ENCODE measurements around the gene LCN6. TPM values are rescaled to one million over a fixed set of nuclear protein-coding genes. Genes with fewer than 3 reads are reported as not detected.

The LCN6 gene
- total and polyA plus RNA-seq, 9 of the 15 experiments (the other 6 are each of a cell fraction or from before 2014, with no cell fraction given), result 0.10 to 0.45 (median 0.37) TPM; not detected in 5

- no peak for TF ChIP-seq HDAC8 (tag; IDR thresholded peaks at IDR 0.05)
- no peak for TF ChIP-seq CEBPZ (IDR thresholded peaks at IDR 0.05; ENCODE audit: borderline replicate concordance, low read depth, low read length)
- TF ChIP-seq ZNF146 (CRISPR knock-in tag; IDR thresholded peaks at IDR 0.05; ENCODE audit: unreplicated experiment), result no peak
- TF ChIP-seq ZNF445 (CRISPR knock-in tag; IDR thresholded peaks at IDR 0.05; ENCODE audit: low read depth), result no peak
- TF ChIP-seq ZNF551 (CRISPR knock-in tag; IDR thresholded peaks at IDR 0.05), result no peak
- no peak for TF ChIP-seq NFIC (IDR thresholded peaks at IDR 0.05)
- TF ChIP-seq ZNF431 (CRISPR knock-in tag; IDR thresholded peaks at IDR 0.05), result no peak
- TF ChIP-seq CHD1 (IDR thresholded peaks at IDR 0.05; ENCODE audit: low read length), result no peak
- no peak for TF ChIP-seq EGR1 (conservative IDR thresholded peaks at IDR 0.05)
- no peak for TF ChIP-seq MLLT1 (IDR thresholded peaks at IDR 0.05)
- no peak for TF ChIP-seq DACH1 (IDR thresholded peaks at IDR 0.05; ENCODE audit: partially characterized antibody)
- TF ChIP-seq BHLHE40 (IDR thresholded peaks at IDR 0.05; ENCODE audit: low read length), result no peak
- peak; percentile 49; the same call in 1 of the 2 replicates for TF ChIP-seq SP1 (CRISPR knock-in tag; IDR thresholded peaks at IDR 0.05)
- no peak for TF ChIP-seq MECOM (CRISPR knock-in tag; IDR thresholded peaks at IDR 0.05)
- TF ChIP-seq AFF4 (CRISPR knock-in tag; IDR thresholded peaks at IDR 0.05), result 0 out of 2 replicates have a peak, but pooled peaks have one; percentile 45
These were observed 36.3 kb downstream of the LCN6 start, which contains the start of gene DIPK1B (continued) for GRCh38 chr9:136711751-136712689.

Data from K562 (cell line).